ENCODE measurements around the gene REX1BD.
A peak's percentile ranks its signal among the peaks of the same experiment; 100 is the strongest.
"Not testable (repeated sequence)": the region's sequence is repeated elsewhere in the genome, so short reads cannot be mapped to it uniquely, and the experiment has no call there.

Gene REX1BD

GRCh38 chr19:18577365-18577914 is 11.2 kb upstream of the REX1BD start:
- DNase-seq (ENCODE audit: low read depth) = no peak

- DNase-seq (ENCODE audit: low read depth) = no peak
Measured at GRCh38 chr19:18580311-18580710, 8.3 kb upstream of the REX1BD start.

GRCh38 chr19:18586306-18586705 is 2.3 kb upstream of the REX1BD start:
- DNase-seq (ENCODE audit: low read depth) = no peak

- no peak for DNase-seq (ENCODE audit: low read depth)
Measured at GRCh38 chr19:18587561-18587960, 1.0 kb upstream of the REX1BD start.

- no peak for DNase-seq (ENCODE audit: low read depth)
Measured at GRCh38 chr19:18587962-18588610, 512 bp upstream of the REX1BD start.

- DNase-seq (ENCODE audit: low read depth) = peak; percentile 33
Measured at GRCh38 chr19:18589380-18590272, 1.0 kb downstream of the REX1BD start.

GRCh38 chr19:18590273-18591272 is 2.0 kb downstream of the REX1BD start:
- DNase-seq (ENCODE audit: low read depth) = no peak

- DNase-seq (ENCODE audit: low read depth) = no peak
Measured at GRCh38 chr19:18591735-18592385, 3.3 kb downstream of the REX1BD start.

- not testable (repeated sequence) for DNase-seq (ENCODE audit: low read depth)
Measured at GRCh38 chr19:18592732-18593131, 4.1 kb downstream of the REX1BD start.

- DNase-seq (ENCODE audit: low read depth) = no peak
Measured at GRCh38 chr19:18593367-18594095, 4.9 kb downstream of the REX1BD start.

GRCh38 chr19:18594096-18594823 is 5.7 kb downstream of the REX1BD start:
- peak; percentile 66 for DNase-seq (ENCODE audit: low read depth)

- DNase-seq (ENCODE audit: low read depth) = no peak
Measured at GRCh38 chr19:18594824-18595373, 6.3 kb downstream of the REX1BD start.

GRCh38 chr19:18595475-18595874 is 6.9 kb downstream of the REX1BD start:
- DNase-seq (ENCODE audit: low read depth) = no peak

GRCh38 chr19:18596752-18597157 is 8.2 kb downstream of the REX1BD start:
- no peak for DNase-seq (ENCODE audit: low read depth)

GRCh38 chr19:18597809-18598660 is 9.4 kb downstream of the REX1BD start:
- no peak for DNase-seq (ENCODE audit: low read depth)

- no peak for DNase-seq (ENCODE audit: low read depth)
Measured at GRCh38 chr19:18599485-18599884, 10.9 kb downstream of the REX1BD start.

GRCh38 chr19:18600692-18601397 is 12.2 kb downstream of the REX1BD start:
- not testable (repeated sequence) for DNase-seq (ENCODE audit: low read depth)

- DNase-seq (ENCODE audit: low read depth) = no peak
Measured at GRCh38 chr19:18601875-18602274, 13.3 kb downstream of the REX1BD start.

Measured in stimulated activated CD8-positive, alpha-beta memory T cell treated with anti-CD3 and anti-CD28 coated beads, Interleukin-12 subunit alpha, Interleukin-12 subunit beta, amount 100 ng/mL, for 1 hour (primary cell).